ENCODE measurements around the gene WWC1.

WWC1 gene

DNA sequence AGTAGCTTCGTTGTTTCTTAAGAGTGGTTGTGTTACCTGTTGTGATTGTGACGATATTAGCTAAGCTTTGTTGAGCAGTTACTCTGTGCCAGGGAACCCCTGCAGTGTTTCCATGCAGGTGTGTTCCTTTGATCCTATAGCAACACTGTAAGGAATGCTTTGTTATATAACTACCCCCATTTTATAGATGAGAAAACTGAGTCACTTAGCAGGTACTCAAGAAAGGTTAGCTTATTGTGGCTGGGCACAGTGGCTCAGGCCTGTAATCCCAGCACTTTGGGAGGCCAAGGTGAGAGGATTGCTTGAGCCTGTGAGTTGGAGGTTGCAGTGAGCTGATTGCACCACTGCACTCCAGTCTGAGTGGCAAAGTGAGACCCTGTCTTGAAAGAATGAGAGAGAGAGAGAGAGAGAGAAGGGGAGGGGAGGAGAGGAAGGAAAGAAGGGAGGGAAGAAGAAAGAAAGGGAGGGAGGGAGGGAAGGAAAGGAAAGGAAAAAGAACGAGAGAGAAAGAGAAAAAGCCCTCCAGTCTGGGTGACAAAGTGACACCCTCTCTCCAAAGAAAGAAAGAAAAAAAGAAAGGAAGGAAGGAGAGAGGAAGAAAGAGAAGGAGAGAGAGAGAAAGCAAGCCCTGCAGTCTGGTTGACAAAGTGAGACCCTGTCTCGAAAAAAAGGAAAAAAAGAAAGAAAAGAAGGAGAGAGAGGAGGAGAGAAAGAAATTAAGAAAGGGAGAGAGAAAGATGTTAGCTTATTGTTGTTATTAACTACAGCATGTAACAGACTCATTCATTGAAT is 109.2 kb downstream of the WWC1 start:
- Histone ChIP-seq H3K27me3 (ENCODE audit: insufficient read depth, low read length) (no peaks in the 10 kb centered on the region), H3K4me2 (ENCODE audit: low read length) (no peak overlapping the region), H3K79me2 (ENCODE audit: insufficient read depth, low read length) (no peaks in the 10 kb centered on the region), H3K27ac (ENCODE audit: low read depth, low read length, poor library complexity, severe bottlenecking) (no peak overlapping the region), H3K36me3 (ENCODE audit: insufficient read depth, low read length) (no peaks in the 10 kb centered on the region), H3K9me3 (ENCODE audit: low read length) (no peaks in the 10 kb centered on the region), H3K4me3 (ENCODE audit: low read depth, low read length, poor library complexity, severe bottlenecking) (no peak overlapping the region), H3F3A (ENCODE audit: insufficient read depth, low read length) (no peaks in the 10 kb centered on the region), H3K9me2 (ENCODE audit: low read depth, low read length) (no peaks in the 10 kb centered on the region), H2AFZ (ENCODE audit: low read length) (no peak overlapping the region), H3K4me1 (ENCODE audit: insufficient read depth, low read length, severe bottlenecking) (no peaks in the 10 kb centered on the region), H3K9ac (ENCODE audit: low read length) (no peak overlapping the region), H4K20me1 (ENCODE audit: insufficient read depth, low read length) (no peaks in the 10 kb centered on the region)
- TF ChIP-seq EZH2 (IDR thresholded peaks at IDR 0.05; ENCODE audit: borderline replicate concordance, low read length) (no peak), CTCF (IDR thresholded peaks at IDR 0.05; ENCODE audit: low read length) (no peak)

GRCh38 chr5:168401226-168401625 is 109.8 kb downstream of the WWC1 start:
- no peak overlapping the region for H3K27ac ChIP-seq (ENCODE audit: low read depth, low read length, poor library complexity, severe bottlenecking)

GRCh38 chr5:168401880-168402279 is 110.4 kb downstream of the WWC1 start:
- no peak overlapping the region for H3K4me3 ChIP-seq (ENCODE audit: low read depth, low read length, poor library complexity, severe bottlenecking)
- H2AFZ ChIP-seq (ENCODE audit: low read length): no peak overlapping the region
- H3K9ac ChIP-seq (ENCODE audit: low read length): no peak overlapping the region
- TF ChIP-seq CTCF (IDR thresholded peaks at IDR 0.05; ENCODE audit: low read length) (no peak), EZH2 (IDR thresholded peaks at IDR 0.05; ENCODE audit: borderline replicate concordance, low read length) (no peak)
- H3K27ac ChIP-seq (ENCODE audit: low read depth, low read length, poor library complexity, severe bottlenecking): no peak overlapping the region
- no peak overlapping the region for H3K4me2 ChIP-seq (ENCODE audit: low read length)
- no peaks in the 10 kb centered on the region for H3K4me1 ChIP-seq (ENCODE audit: insufficient read depth, low read length, severe bottlenecking)
- H3K36me3 ChIP-seq (ENCODE audit: insufficient read depth, low read length): no peaks in the 10 kb centered on the region
- no peaks in the 10 kb centered on the region for H3K27me3 ChIP-seq (ENCODE audit: insufficient read depth, low read length)
- H3K9me3 ChIP-seq (ENCODE audit: low read length): no peaks in the 10 kb centered on the region
- H3F3A ChIP-seq (ENCODE audit: insufficient read depth, low read length): no peaks in the 10 kb centered on the region
- H3K79me2 ChIP-seq (ENCODE audit: insufficient read depth, low read length): no peaks in the 10 kb centered on the region
- H4K20me1 ChIP-seq (ENCODE audit: insufficient read depth, low read length): no peaks in the 10 kb centered on the region
- H3K9me2 ChIP-seq (ENCODE audit: low read depth, low read length): no peaks in the 10 kb centered on the region

More at GRCh38 chr5:168401226-168401625, 109.8 kb downstream of the WWC1 start:
- no peak overlapping the region for H3K4me2 ChIP-seq (ENCODE audit: low read length)
- no peaks in the 10 kb centered on the region for H4K20me1 ChIP-seq (ENCODE audit: insufficient read depth, low read length)
- H3K9ac ChIP-seq (ENCODE audit: low read length): no peak overlapping the region
- TF ChIP-seq CTCF (IDR thresholded peaks at IDR 0.05; ENCODE audit: low read length): no peak
- no peak for TF ChIP-seq EZH2 (IDR thresholded peaks at IDR 0.05; ENCODE audit: borderline replicate concordance, low read length)
- H3K9me2 ChIP-seq (ENCODE audit: low read depth, low read length): no peaks in the 10 kb centered on the region
- no peaks in the 10 kb centered on the region for H3K4me1 ChIP-seq (ENCODE audit: insufficient read depth, low read length, severe bottlenecking)
- no peaks in the 10 kb centered on the region for H3K27me3 ChIP-seq (ENCODE audit: insufficient read depth, low read length)
- no peak overlapping the region for H2AFZ ChIP-seq (ENCODE audit: low read length)
- no peaks in the 10 kb centered on the region for H3F3A ChIP-seq (ENCODE audit: insufficient read depth, low read length)
- H3K36me3 ChIP-seq (ENCODE audit: insufficient read depth, low read length): no peaks in the 10 kb centered on the region
- H3K4me3 ChIP-seq (ENCODE audit: low read depth, low read length, poor library complexity, severe bottlenecking): no peak overlapping the region
- no peaks in the 10 kb centered on the region for H3K79me2 ChIP-seq (ENCODE audit: insufficient read depth, low read length)
- no peaks in the 10 kb centered on the region for H3K9me3 ChIP-seq (ENCODE audit: low read length)
